ENCODE results near the gene SUZ12. TPM values are rescaled to one million over a fixed set of nuclear protein-coding genes. Genes with fewer than 3 reads are reported as not detected.

SUZ12 gene
- polyA plus RNA-seq, 1 of the 3 experiments (the other 2 are of a cell fraction), result 6.3 TPM

- Histone ChIP-seq H3K27ac (ENCODE audit: low read depth in 2 of 2, low read length in 1 of 2) (no peak overlapping the region), H3K9ac (no peak overlapping the region), H3K36me3 (replicated peaks in 1 of 2; ENCODE audit: control insufficient read depth in 1 of 2, insufficient read depth in 2 of 2, low read length in 1 of 2) (no peaks in the 10 kb centered on the region), H3K79me2 (ENCODE audit: insufficient read depth) (no peaks in the 10 kb centered on the region), H3K9me3 (no peaks in the 10 kb centered on the region), H3K9me2 (no peaks in the 10 kb centered on the region), H4K20me1 (ENCODE audit: insufficient read depth) (no peaks in the 10 kb centered on the region), H2AFZ (ENCODE audit: low read depth) (no peak overlapping the region), H3K4me3 (ENCODE audit: low read depth in 2 of 2, low read length in 1 of 2) (no peak overlapping the region), H3K27me3 (ENCODE audit: insufficient read depth) (no peaks in the 10 kb centered on the region), H3F3A (replicated peaks; ENCODE audit: insufficient read depth) (peaks cover 28% of the 10 kb centered on the region), H3K4me2 (no peak overlapping the region), H3K4me1 (ENCODE audit: control insufficient read depth in 1 of 2, insufficient read depth in 2 of 2, low read depth in 1 of 2, low read length in 1 of 2) (0 out of 4 replicates have a peak, but pooled peaks cover 0 to 5% of the 10 kb centered on the region in 2 experiments)
- ChIA-PET POLR2A (no interaction called here), CTCF (no interaction called here)
- TF ChIP-seq RXRA (IDR thresholded peaks at IDR 0.05; ENCODE audit: borderline replicate concordance, low read depth) (no peak), POLR2AphosphoS5 (IDR thresholded peaks at IDR 0.05; ENCODE audit: low read depth, low read length) (no peak), ELF1 (IDR thresholded peaks at IDR 0.05) (no peak), TAF1 (IDR thresholded peaks at IDR 0.05; ENCODE audit: borderline replicate concordance, low read depth, low read length) (no peak), GATA2 (CRISPR knock-in tag; IDR thresholded peaks at IDR 0.05) (no peak), GABPA (IDR thresholded peaks at IDR 0.05; ENCODE audit: low read depth) (no peak), USF2 (IDR thresholded peaks at IDR 0.05; ENCODE audit: borderline replicate concordance, low read depth, low read length) (no peak), RAD21 (IDR thresholded peaks at IDR 0.05; ENCODE audit: low read length) (no peak), JUND (IDR thresholded peaks at IDR 0.05) (no peak), MEF2A (IDR thresholded peaks at IDR 0.05; ENCODE audit: borderline replicate concordance, low read depth) (no peak), EP300 (IDR thresholded peaks at IDR 0.05; ENCODE audit: borderline replicate concordance in 1 of 2, low read depth in 1 of 2, low read length in 1 of 2) (no peak), FOSL2 (IDR thresholded peaks at IDR 0.05; ENCODE audit: borderline replicate concordance, low read depth) (no peak), FOXM1 (IDR thresholded peaks at IDR 0.05; ENCODE audit: low read depth) (no peak)
- TF ChIP-seq, protein P1, sequence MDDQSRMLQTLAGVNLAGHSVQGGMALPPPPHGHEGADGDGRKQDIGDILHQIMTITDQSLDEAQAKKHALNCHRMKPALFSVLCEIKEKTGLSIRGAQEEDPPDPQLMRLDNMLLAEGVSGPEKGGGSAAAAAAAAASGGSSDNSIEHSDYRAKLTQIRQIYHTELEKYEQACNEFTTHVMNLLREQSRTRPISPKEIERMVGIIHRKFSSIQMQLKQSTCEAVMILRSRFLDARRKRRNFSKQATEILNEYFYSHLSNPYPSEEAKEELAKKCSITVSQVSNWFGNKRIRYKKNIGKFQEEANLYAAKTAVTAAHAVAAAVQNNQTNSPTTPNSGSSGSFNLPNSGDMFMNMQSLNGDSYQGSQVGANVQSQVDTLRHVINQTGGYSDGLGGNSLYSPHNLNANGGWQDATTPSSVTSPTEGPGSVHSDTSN (IDR thresholded peaks at IDR 0.05), result no peak
- TF ChIP-seq, protein P2, sequence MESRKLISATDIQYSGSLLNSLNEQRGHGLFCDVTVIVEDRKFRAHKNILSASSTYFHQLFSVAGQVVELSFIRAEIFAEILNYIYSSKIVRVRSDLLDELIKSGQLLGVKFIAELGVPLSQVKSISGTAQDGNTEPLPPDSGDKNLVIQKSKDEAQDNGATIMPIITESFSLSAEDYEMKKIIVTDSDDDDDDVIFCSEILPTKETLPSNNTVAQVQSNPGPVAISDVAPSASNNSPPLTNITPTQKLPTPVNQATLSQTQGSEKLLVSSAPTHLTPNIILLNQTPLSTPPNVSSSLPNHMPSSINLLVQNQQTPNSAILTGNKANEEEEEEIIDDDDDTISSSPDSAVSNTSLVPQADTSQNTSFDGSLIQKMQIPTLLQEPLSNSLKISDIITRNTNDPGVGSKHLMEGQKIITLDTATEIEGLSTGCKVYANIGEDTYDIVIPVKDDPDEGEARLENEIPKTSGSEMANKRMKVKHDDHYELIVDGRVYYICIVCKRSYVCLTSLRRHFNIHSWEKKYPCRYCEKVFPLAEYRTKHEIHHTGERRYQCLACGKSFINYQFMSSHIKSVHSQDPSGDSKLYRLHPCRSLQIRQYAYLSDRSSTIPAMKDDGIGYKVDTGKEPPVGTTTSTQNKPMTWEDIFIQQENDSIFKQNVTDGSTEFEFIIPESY (IDR thresholded peaks at IDR 0.05; ENCODE audit: borderline replicate concordance, low read depth), result no peak
- TF ChIP-seq, protein P3, sequence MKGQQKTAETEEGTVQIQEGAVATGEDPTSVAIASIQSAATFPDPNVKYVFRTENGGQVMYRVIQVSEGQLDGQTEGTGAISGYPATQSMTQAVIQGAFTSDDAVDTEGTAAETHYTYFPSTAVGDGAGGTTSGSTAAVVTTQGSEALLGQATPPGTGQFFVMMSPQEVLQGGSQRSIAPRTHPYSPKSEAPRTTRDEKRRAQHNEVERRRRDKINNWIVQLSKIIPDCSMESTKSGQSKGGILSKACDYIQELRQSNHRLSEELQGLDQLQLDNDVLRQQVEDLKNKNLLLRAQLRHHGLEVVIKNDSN (IDR thresholded peaks at IDR 0.05; ENCODE audit: borderline replicate concordance, low read depth), result no peak
- DNase-seq, result no peak
- WGBS (ENCODE audit: low lambda C conversion rate), result 75% methylated on average over 4 of the region's 4 CpGs
Observed at GRCh38 chr17:31918701-31919128, 18.1 kb upstream of the SUZ12 start.
